ENCODE results near the gene DNMT3A. TPM values are rescaled to one million over a fixed set of nuclear protein-coding genes. Genes with fewer than 3 reads are reported as not detected.
A peak's percentile ranks its signal among the peaks of the same experiment; 100 is the strongest.

DNMT3A gene
- total RNA-seq, 1 donor from 2014 or later: 16.5 TPM

DNA sequence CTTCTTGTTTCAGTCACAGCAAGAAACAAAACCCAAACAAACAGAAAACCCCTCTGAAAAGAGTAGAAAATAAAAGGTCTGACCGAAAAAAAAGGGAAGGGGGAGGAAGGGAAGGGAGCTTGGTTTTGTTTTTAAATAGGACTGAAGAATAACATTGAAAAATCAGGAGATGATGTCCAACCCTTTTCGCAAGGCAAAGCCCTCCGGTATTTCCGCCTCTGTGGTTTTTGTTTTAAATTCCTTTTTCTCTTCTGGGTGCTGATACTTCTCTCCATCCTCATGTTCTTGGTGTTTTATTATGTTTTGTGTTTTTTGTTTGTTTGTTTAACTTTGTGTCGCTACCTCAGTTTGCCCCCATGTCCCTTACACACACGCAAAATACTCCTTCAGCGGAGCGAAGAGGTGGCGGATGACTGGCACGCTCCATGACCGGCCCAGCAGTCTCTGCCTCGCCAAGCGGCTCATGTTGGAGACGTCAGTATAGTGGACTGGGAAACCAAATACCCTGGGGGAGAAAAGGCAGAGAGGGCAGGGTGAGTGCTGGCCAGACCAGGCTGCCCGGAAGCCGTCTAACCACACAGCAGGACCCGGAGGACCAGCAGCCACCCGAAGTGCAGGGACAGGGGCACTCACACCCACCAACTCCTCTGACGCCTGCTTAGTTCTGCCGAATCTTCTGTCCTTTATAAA is 107.7 kb downstream of the DNMT3A start:
- DNase-seq: no peak
- Histone ChIP-seq H3K27me3 (ENCODE audit: low read depth) (no peaks in the 10 kb centered on the region), H3K9me3 (replicated peaks) (no peaks in the 10 kb centered on the region), H3K4me1 (peaks cover 43% of the 10 kb centered on the region), H3K36me3 (peaks cover 65% of the 10 kb centered on the region), H3K27ac (replicated peaks) (no peak overlapping the region), H3K4me3 (no peak overlapping the region)
- intact Hi-C loops (cut with micrococcal nuclease): no loop called here
- no peak for TF ChIP-seq CTCF (IDR thresholded peaks at IDR 0.05; ENCODE audit: borderline replicate concordance)

DNA sequence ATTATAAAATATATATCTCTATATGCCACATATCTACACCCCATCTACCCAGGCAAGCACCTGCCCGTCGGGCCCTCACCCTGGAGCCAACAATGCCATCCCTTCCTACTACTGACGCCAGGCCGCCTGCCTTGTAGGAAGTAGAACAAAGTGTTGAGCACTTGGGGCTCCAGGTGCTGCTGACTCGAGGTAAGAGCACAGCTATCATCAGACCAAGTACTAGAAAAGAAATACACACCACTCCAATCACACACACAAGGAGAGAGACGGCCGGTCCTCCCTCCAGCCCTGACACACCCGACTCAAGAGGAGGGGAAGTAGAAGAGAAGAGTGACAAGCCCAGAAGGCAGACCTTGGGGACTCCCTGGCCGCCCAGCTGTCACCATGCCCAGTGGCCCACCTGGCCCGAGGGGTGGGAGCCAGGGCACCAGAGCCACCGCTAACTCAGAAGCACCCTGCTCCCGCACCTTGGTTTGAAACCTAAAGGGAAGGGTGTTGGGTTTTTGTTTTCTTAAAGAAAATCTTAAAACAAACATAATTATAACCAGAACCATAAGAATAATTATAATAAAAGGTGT is 109.4 kb downstream of the DNMT3A start:
- no peaks in the 10 kb centered on the region for H3K9me3 ChIP-seq (replicated peaks)
- H3K4me3 ChIP-seq: no peak overlapping the region
- peaks cover 43% of the 10 kb centered on the region for H3K4me1 ChIP-seq
- DNase-seq: no peak
- intact Hi-C loops (cut with micrococcal nuclease): no loop called here
- H3K27ac ChIP-seq (replicated peaks): no peak overlapping the region
- peaks cover 48% of the 10 kb centered on the region for H3K36me3 ChIP-seq
- no peaks in the 10 kb centered on the region for H3K27me3 ChIP-seq (ENCODE audit: low read depth)
- TF ChIP-seq CTCF (IDR thresholded peaks at IDR 0.05; ENCODE audit: borderline replicate concordance): no peak

DNA sequence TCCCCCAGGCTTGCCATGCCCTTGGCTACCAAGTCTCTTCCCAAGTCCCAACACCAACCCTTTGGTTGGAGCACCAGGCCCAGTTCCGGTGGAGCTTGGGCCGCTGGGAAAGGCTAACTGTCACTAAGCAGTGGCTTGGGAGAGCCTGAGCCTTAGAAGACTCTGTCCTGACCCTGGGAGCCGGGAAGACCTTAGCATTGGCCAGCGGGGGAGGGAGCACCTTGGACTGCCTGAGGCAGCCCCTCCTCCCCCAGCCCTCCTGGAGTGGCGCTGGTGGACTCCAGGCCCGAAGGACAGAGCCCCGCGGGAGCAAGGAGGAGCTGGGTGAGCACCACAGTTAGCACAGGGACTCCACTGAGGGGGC is 110.8 kb downstream of the DNMT3A start:
- no peak for TF ChIP-seq CTCF (IDR thresholded peaks at IDR 0.05; ENCODE audit: borderline replicate concordance)
- no peak for DNase-seq
- Histone ChIP-seq H3K36me3 (peaks cover 36% of the 10 kb centered on the region), H3K27me3 (ENCODE audit: low read depth) (no peaks in the 10 kb centered on the region), H3K4me3 (no peak overlapping the region), H3K9me3 (replicated peaks) (no peaks in the 10 kb centered on the region), H3K27ac (replicated peaks) (peak overlapping the region; percentile 19), H3K4me1 (peaks cover 31% of the 10 kb centered on the region)
- intact Hi-C loops (cut with micrococcal nuclease): no loop called here

GRCh38 chr2:25230198-25230947 is 111.4 kb downstream of the DNMT3A start:
- Histone ChIP-seq H3K9me3 (replicated peaks) (no peaks in the 10 kb centered on the region), H3K27ac (replicated peaks) (peak overlapping the region; percentile 54), H3K4me3 (no peak overlapping the region), H3K4me1 (peaks cover 31% of the 10 kb centered on the region), H3K36me3 (peaks cover 30% of the 10 kb centered on the region), H3K27me3 (ENCODE audit: low read depth) (no peaks in the 10 kb centered on the region)
- no peak for TF ChIP-seq CTCF (IDR thresholded peaks at IDR 0.05; ENCODE audit: borderline replicate concordance)
- DNase-seq: no peak
- intact Hi-C loops (cut with micrococcal nuclease): no loop called here

DNA sequence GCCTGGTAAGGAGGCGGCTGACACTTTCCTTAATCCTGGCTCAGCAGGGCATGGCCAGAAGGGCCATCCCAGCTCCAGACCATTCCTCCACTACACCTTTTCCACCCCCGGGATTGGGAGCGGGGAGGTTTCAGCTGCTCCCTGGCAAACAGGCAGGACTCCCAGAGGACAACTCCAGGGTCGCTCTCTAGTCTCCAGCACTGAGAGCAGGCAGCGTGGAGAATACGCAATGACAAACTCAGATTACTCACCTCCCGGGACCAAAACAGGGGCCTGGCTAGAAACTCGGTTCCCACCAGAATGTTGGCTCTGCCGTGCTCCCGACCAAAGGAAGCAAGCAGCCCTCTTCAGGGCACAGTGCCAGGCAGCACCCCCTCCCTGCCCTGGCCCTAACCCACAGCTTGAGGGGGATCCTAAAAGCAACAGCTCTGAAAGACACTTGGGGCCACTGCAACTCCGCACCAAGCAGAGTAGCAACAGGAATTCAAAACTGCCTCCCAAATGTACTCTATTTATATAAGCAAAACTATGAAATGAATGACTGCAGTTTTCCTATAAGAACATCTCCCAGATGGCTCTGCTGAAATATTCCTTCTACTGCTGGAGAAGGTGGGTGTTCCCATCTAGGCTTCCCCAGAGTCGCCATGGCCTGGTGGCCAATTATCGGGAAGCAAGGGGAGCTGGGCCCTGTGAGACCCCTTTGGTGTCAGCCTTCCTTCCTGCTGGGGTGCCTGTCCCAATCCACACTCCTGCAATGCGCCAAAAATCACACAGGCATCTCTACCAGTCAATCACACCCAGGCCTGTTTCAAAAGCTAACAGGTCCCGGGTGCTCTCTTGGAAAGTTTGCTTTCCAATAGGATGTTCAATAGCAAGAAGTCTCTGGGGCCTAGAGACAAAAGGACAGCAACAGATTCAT is 112.2 kb downstream of the DNMT3A start:
- H3K36me3 ChIP-seq: peaks cover 24% of the 10 kb centered on the region
- H3K27ac ChIP-seq (replicated peaks): peak overlapping the region; percentile 54
- peaks cover 31% of the 10 kb centered on the region for H3K4me1 ChIP-seq
- H3K27me3 ChIP-seq (ENCODE audit: low read depth): no peaks in the 10 kb centered on the region
- TF ChIP-seq CTCF (IDR thresholded peaks at IDR 0.05; ENCODE audit: borderline replicate concordance): no peak
- no peak for DNase-seq
- intact Hi-C loops (cut with micrococcal nuclease): no loop called here
- H3K4me3 ChIP-seq: no peak overlapping the region
- no peaks in the 10 kb centered on the region for H3K9me3 ChIP-seq (replicated peaks)
